WTC11 (cell line): ENCODE data around the gene SREBF1. TPM values are rescaled to one million over a fixed set of nuclear protein-coding genes. Genes with fewer than 3 reads are reported as not detected.

ENCODE experiments used
- ATAC-seq: fragments of 200-7000 bp; cut with Tn5 transposase; 2 replicates; pipeline ENCODE4 v1.10.0; 2021; ENCODE audit warnings: mild to moderate bottlenecking, moderate library complexity
- CTCF ChIA-PET: fragments of 300-600 bp; sonication (Branson Sonifier 250); formaldehyde crosslinking; loops from one replicate; lab custom pipeline; 2021; ENCODE audit warnings: antibody characterized with exemption; lab: Charles Lee
- POLR2A ChIA-PET: fragments of 350-600 bp; sonication (Branson Sonifier 250); formaldehyde crosslinking; loops from one replicate; lab custom pipeline; 2021; ENCODE audit warnings: antibody characterized with exemption; lab: Charles Lee
- DNase-seq: peaks from one replicate; pipeline ENCODE4 v3.0.0; 2021; ENCODE audit warnings: low spot score
- H3K27ac Mint-ChIP-seq: 2 replicates; pipeline ENCODE4 v1.8.0; 2021; ENCODE audit warnings: mixed read lengths
- H3K27me3 Mint-ChIP-seq: 2 replicates; pipeline ENCODE4 v1.8.0; 2021; ENCODE audit warnings: low read depth, mild to moderate bottlenecking, moderate library complexity, mixed read lengths
- H3K36me3 Mint-ChIP-seq: 2 replicates; pipeline ENCODE4 v1.8.0; 2021; ENCODE audit warnings: mixed read lengths
- H3K4me1 Mint-ChIP-seq: 2 replicates; pipeline ENCODE4 v1.8.0; 2022; ENCODE audit warnings: mixed read lengths
- H3K4me3 Mint-ChIP-seq: 2 replicates; pipeline ENCODE4 v1.8.0; 2021; ENCODE audit warnings: mild to moderate bottlenecking, moderate library complexity, mixed read lengths
- H3K9me3 Mint-ChIP-seq: 2 replicates; pipeline ENCODE4 v1.8.0; 2021; ENCODE audit warnings: mixed read lengths
- ESRRA ChIP-seq: sonication (generic); formaldehyde crosslinking; IDR thresholded peaks from 2 replicates; pipeline ENCODE4 v1.8.1; 2022; ENCODE audit warnings: mild to moderate bottlenecking, missing genetic modification reagents, borderline replicate concordance
- FOXJ3 ChIP-seq: sonication (generic); formaldehyde crosslinking; IDR thresholded peaks from 2 replicates; pipeline ENCODE4 v1.9.0; 2021; ENCODE audit warnings: missing genetic modification reagents, mild to moderate bottlenecking, borderline replicate concordance
- JAZF1 ChIP-seq: fragments of 250-450 bp; sonication (Bioruptor Pico); IDR thresholded peaks from 2 replicates; pipeline ENCODE4 v1.9.0; 2021; ENCODE audit warnings: moderate library complexity, mild to moderate bottlenecking, inconsistent platforms
- NFATC4 ChIP-seq: fragments of 250-450 bp; sonication (Bioruptor Pico); IDR thresholded peaks from 2 replicates; pipeline ENCODE4 v1.9.0; 2021; ENCODE audit warnings: mild to moderate bottlenecking
- NR1H2 ChIP-seq: sonication (generic); formaldehyde crosslinking; IDR thresholded peaks from 2 replicates; pipeline ENCODE4 v1.9.0; 2021; ENCODE audit warnings: mild to moderate bottlenecking, moderate library complexity, missing genetic modification reagents
- NR2C2 ChIP-seq: sonication (generic); formaldehyde crosslinking; IDR thresholded peaks from 2 replicates; pipeline ENCODE4 v1.8.0; 2022; ENCODE audit warnings: mild to moderate bottlenecking, missing genetic modification reagents
- NR3C1 ChIP-seq: sonication (generic); formaldehyde crosslinking; conservative IDR thresholded peaks from 2 replicates; pipeline ENCODE4 v1.8.1; 2023; ENCODE audit warnings: low read depth, mild to moderate bottlenecking, missing genetic modification reagents
- TEAD1 ChIP-seq: sonication (generic); formaldehyde crosslinking; IDR thresholded peaks from 2 replicates; pipeline ENCODE4 v1.8.0; 2022; ENCODE audit warnings: mild to moderate bottlenecking, missing genetic modification reagents
- TEAD4 ChIP-seq: sonication (generic); formaldehyde crosslinking; IDR thresholded peaks from 2 replicates; pipeline ENCODE4 v1.8.0; 2022; ENCODE audit warnings: mild to moderate bottlenecking, missing genetic modification reagents
- ZNF416 ChIP-seq: fragments of 250-450 bp; sonication (Bioruptor Pico); IDR thresholded peaks from 2 replicates; pipeline ENCODE4 v1.9.0; 2021; ENCODE audit warnings: mild to moderate bottlenecking, inconsistent platforms
- ZNF423 ChIP-seq: fragments of 250-450 bp; sonication (Bioruptor Pico); IDR thresholded peaks from 2 replicates; pipeline ENCODE4 v2.1.2; 2022; ENCODE audit warnings: mild to moderate bottlenecking, moderate library complexity
- total RNA-seq: library from RNA; stranded (reverse); gene quantifications from 3 replicates; pipeline ENCODE4 v1.2.3, GENCODE V29; 2021
- TF ChIP-seq, protein P1 (sequence below): fragments of 250-450 bp; sonication (Bioruptor Pico); IDR thresholded peaks from 2 replicates; pipeline ENCODE4 v2.1.2; 2022; ENCODE audit warnings: mild to moderate bottlenecking, moderate library complexity
- TF ChIP-seq, protein P2 (sequence below): sonication (generic); formaldehyde crosslinking; IDR thresholded peaks from 2 replicates; pipeline ENCODE4 v1.8.1; 2023; ENCODE audit warnings: mild to moderate bottlenecking, missing genetic modification reagents, moderate library complexity
- TF ChIP-seq, protein P3 (sequence below): sonication (generic); formaldehyde crosslinking; IDR thresholded peaks from 2 replicates; pipeline ENCODE4 v1.8.1; 2023; ENCODE audit warnings: mild to moderate bottlenecking, missing genetic modification reagents, borderline replicate concordance
- TF ChIP-seq, protein P4 (sequence below): sonication (generic); formaldehyde crosslinking; IDR thresholded peaks from 2 replicates; pipeline ENCODE4 v1.8.0; 2022; ENCODE audit warnings: mild to moderate bottlenecking, missing genetic modification reagents
- TF ChIP-seq, protein P5 (sequence below): sonication (generic); formaldehyde crosslinking; IDR thresholded peaks from 2 replicates; pipeline ENCODE4 v1.8.0; 2022; ENCODE audit warnings: mild to moderate bottlenecking, missing genetic modification reagents
- TF ChIP-seq, protein P6 (sequence below): sonication (generic); formaldehyde crosslinking; conservative IDR thresholded peaks from 2 replicates; pipeline ENCODE4 v1.8.1; 2022; ENCODE audit warnings: mild to moderate bottlenecking, missing genetic modification reagents
- TF ChIP-seq, protein P7 (sequence below): fragments of 250-450 bp; sonication (Bioruptor Pico); IDR thresholded peaks from 2 replicates; pipeline ENCODE4 v1.9.0; 2021; ENCODE audit warnings: mild to moderate bottlenecking

The SREBF1 gene
- total RNA-seq, 1 experiment from 2014 or later, result 93.7 TPM

DNA sequence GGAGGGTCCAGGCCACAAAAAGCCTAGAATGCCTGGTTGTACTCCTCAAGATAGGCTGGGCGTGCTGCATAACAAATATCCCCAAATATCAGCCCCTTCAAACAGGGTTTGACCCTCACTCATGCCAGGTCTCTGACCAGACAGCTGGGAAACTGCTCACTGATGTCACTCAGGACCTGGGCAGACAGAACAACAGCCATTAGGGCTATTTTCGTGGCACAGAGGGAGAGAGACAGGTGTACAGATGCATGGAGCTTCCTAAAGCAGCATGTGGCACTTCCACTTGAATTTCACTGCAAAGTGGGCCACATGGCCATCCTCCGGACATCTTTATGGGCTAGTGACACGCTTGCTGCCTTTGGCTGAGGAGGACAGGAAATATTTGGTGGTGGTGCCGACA lies 73.1 kb downstream of the SREBF1 start (continued):
- TF ChIP-seq, protein P1, sequence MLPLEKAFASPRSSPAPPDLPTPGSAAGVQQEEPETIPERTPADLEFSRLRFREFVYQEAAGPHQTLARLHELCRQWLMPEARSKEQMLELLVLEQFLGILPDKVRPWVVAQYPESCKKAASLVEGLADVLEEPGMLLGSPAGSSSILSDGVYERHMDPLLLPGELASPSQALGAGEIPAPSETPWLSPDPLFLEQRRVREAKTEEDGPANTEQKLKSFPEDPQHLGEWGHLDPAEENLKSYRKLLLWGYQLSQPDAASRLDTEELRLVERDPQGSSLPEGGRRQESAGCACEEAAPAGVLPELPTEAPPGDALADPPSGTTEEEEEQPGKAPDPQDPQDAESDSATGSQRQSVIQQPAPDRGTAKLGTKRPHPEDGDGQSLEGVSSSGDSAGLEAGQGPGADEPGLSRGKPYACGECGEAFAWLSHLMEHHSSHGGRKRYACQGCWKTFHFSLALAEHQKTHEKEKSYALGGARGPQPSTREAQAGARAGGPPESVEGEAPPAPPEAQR (CRISPR knock-in tag), result no peak
- no peak for TF ChIP-seq ZNF416 (CRISPR knock-in tag)
- TF ChIP-seq NR1H2 (CRISPR knock-in tag), result no peak

DNA sequence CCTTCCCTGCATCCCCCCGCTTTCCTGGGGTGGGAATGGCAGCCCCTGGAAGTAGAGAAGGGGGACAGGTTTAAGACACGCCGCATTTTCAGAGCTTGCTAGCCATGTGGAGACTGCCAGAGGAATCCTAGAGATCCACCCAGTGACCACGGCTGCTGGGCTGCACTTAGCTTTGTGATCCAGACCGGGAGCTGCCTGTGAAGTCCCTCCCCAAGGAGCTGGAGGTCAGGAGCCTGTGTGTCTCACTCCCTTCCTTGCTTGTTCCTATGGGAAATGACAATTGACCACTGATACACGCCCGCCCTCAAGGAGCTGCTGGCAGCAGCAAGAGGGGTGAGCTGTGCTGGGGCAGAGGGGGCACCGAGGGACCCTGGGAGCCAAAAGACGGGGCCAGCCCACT lies 73.7 kb downstream of the SREBF1 start:
- ATAC-seq, result no peak

DNA sequence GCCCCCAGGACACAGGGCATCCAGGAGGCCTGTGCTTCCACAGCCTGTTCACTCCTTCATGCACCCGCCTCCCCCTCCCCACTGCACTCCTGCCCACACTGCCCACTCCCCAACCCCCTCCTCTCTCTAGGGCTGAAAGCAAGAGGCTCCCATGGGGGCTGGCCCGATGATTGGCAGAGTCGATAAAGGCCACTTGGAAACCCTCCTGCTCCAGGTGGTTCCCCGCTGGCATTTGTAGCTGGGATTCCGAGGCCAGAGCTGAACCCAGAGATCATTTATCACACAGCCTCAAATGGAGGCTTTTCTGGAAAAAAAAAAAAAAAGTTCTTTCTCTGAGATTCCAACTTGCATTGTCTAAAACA lies 74.1 kb downstream of the SREBF1 start:
- Mint-ChIP-seq H3K4me1 (peaks cover 14% of the 10 kb centered on the region), H3K4me3 (no peak overlapping the region), H3K27ac (no peak overlapping the region), H3K36me3 (no peaks in the 10 kb centered on the region), H3K27me3 (no peaks in the 10 kb centered on the region; the same call in 1 of the 2 replicates), H3K9me3 (no peaks in the 10 kb centered on the region)
- no peak for ATAC-seq
- TF ChIP-seq TEAD1 (CRISPR knock-in tag) (no peak), NR2C2 (CRISPR knock-in tag) (no peak), ZNF423 (CRISPR knock-in tag) (no peak), TEAD4 (no peak), NR3C1 (CRISPR knock-in tag) (no peak), NR1H2 (CRISPR knock-in tag) (no peak), NFATC4 (CRISPR knock-in tag) (no peak), FOXJ3 (CRISPR knock-in tag) (no peak), ESRRA (CRISPR knock-in tag) (no peak)
- TF ChIP-seq, protein P2, sequence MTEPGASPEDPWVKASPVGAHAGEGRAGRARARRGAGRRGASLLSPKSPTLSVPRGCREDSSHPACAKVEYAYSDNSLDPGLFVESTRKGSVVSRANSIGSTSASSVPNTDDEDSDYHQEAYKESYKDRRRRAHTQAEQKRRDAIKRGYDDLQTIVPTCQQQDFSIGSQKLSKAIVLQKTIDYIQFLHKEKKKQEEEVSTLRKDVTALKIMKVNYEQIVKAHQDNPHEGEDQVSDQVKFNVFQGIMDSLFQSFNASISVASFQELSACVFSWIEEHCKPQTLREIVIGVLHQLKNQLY (CRISPR knock-in tag), result no peak
- TF ChIP-seq, protein P3, sequence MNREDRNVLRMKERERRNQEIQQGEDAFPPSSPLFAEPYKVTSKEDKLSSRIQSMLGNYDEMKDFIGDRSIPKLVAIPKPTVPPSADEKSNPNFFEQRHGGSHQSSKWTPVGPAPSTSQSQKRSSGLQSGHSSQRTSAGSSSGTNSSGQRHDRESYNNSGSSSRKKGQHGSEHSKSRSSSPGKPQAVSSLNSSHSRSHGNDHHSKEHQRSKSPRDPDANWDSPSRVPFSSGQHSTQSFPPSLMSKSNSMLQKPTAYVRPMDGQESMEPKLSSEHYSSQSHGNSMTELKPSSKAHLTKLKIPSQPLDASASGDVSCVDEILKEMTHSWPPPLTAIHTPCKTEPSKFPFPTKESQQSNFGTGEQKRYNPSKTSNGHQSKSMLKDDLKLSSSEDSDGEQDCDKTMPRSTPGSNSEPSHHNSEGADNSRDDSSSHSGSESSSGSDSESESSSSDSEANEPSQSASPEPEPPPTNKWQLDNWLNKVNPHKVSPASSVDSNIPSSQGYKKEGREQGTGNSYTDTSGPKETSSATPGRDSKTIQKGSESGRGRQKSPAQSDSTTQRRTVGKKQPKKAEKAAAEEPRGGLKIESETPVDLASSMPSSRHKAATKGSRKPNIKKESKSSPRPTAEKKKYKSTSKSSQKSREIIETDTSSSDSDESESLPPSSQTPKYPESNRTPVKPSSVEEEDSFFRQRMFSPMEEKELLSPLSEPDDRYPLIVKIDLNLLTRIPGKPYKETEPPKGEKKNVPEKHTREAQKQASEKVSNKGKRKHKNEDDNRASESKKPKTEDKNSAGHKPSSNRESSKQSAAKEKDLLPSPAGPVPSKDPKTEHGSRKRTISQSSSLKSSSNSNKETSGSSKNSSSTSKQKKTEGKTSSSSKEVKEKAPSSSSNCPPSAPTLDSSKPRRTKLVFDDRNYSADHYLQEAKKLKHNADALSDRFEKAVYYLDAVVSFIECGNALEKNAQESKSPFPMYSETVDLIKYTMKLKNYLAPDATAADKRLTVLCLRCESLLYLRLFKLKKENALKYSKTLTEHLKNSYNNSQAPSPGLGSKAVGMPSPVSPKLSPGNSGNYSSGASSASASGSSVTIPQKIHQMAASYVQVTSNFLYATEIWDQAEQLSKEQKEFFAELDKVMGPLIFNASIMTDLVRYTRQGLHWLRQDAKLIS (CRISPR knock-in tag), result no peak
- TF ChIP-seq, protein P4, sequence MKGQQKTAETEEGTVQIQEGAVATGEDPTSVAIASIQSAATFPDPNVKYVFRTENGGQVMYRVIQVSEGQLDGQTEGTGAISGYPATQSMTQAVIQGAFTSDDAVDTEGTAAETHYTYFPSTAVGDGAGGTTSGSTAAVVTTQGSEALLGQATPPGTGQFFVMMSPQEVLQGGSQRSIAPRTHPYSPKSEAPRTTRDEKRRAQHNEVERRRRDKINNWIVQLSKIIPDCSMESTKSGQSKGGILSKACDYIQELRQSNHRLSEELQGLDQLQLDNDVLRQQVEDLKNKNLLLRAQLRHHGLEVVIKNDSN, result no peak
- TF ChIP-seq, protein P5, sequence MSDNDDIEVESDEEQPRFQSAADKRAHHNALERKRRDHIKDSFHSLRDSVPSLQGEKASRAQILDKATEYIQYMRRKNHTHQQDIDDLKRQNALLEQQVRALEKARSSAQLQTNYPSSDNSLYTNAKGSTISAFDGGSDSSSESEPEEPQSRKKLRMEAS, result no peak
- TF ChIP-seq, protein P6, sequence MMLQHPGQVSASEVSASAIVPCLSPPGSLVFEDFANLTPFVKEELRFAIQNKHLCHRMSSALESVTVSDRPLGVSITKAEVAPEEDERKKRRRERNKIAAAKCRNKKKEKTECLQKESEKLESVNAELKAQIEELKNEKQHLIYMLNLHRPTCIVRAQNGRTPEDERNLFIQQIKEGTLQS (CRISPR knock-in tag), result no peak
- TF ChIP-seq, protein P1 (CRISPR knock-in tag), result no peak
- ChIA-PET CTCF (interaction anchor here (0.6 to 1.3 kb wide), 10 partner anchors 12 to 229 kb away, joined by 3 to 7 read pairs (median 4); no protein-coding TSS in a partner anchor), POLR2A (no interaction called here)
- no peak for DNase-seq

More for the DNA sequence above, 73.7 kb downstream of the SREBF1 start:
- H3K9me3 Mint-ChIP-seq, result no peaks in the 10 kb centered on the region
- TF ChIP-seq, protein P7, sequence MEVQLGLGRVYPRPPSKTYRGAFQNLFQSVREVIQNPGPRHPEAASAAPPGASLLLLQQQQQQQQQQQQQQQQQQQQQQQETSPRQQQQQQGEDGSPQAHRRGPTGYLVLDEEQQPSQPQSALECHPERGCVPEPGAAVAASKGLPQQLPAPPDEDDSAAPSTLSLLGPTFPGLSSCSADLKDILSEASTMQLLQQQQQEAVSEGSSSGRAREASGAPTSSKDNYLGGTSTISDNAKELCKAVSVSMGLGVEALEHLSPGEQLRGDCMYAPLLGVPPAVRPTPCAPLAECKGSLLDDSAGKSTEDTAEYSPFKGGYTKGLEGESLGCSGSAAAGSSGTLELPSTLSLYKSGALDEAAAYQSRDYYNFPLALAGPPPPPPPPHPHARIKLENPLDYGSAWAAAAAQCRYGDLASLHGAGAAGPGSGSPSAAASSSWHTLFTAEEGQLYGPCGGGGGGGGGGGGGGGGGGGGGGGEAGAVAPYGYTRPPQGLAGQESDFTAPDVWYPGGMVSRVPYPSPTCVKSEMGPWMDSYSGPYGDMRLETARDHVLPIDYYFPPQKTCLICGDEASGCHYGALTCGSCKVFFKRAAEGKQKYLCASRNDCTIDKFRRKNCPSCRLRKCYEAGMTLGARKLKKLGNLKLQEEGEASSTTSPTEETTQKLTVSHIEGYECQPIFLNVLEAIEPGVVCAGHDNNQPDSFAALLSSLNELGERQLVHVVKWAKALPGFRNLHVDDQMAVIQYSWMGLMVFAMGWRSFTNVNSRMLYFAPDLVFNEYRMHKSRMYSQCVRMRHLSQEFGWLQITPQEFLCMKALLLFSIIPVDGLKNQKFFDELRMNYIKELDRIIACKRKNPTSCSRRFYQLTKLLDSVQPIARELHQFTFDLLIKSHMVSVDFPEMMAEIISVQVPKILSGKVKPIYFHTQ, result no peak
- no peak for TF ChIP-seq JAZF1 (CRISPR knock-in tag)
- TF ChIP-seq, all 79 proteins: peak for 0
- no peaks in the 10 kb centered on the region; the same call in 1 of the 2 replicates for H3K27me3 Mint-ChIP-seq
- POLR2A ChIA-PET, result no interaction called here
- no peak overlapping the region for H3K4me3 Mint-ChIP-seq
- H3K36me3 Mint-ChIP-seq, result no peaks in the 10 kb centered on the region
- peaks cover 12% of the 10 kb centered on the region for H3K4me1 Mint-ChIP-seq
- DNase-seq, result no peak
- H3K27ac Mint-ChIP-seq, result no peak overlapping the region
- CTCF ChIA-PET, result interaction anchor here (0.6 to 1.3 kb wide), 12 partner anchors 11 to 229 kb away, joined by 3 to 7 read pairs (median 3); no protein-coding TSS in a partner anchor
